Inferior parietal cortex (tissue), 1 donor: Measurements from ENCODE around the gene UBE2A.

Source experiments
- DNase-seq: peaks from one replicate; pipeline ENCODE4 v3.0.0-alpha.2; 2016; ENCODE audit errors: extremely low spot score

Gene UBE2A

GRCh38 chrX:119607018-119607389, 32.6 kb downstream of the UBE2A start:
- DNase-seq: no peak

- DNase-seq: no peak
Observed at GRCh38 chrX:119614776-119615175, 40.4 kb downstream of the UBE2A start.

- DNase-seq: no peak
Observed at GRCh38 chrX:119617517-119618164, 43.3 kb downstream of the UBE2A start.

- no peak for DNase-seq
Observed at GRCh38 chrX:119618439-119618838, 44.1 kb downstream of the UBE2A start.

DNA sequence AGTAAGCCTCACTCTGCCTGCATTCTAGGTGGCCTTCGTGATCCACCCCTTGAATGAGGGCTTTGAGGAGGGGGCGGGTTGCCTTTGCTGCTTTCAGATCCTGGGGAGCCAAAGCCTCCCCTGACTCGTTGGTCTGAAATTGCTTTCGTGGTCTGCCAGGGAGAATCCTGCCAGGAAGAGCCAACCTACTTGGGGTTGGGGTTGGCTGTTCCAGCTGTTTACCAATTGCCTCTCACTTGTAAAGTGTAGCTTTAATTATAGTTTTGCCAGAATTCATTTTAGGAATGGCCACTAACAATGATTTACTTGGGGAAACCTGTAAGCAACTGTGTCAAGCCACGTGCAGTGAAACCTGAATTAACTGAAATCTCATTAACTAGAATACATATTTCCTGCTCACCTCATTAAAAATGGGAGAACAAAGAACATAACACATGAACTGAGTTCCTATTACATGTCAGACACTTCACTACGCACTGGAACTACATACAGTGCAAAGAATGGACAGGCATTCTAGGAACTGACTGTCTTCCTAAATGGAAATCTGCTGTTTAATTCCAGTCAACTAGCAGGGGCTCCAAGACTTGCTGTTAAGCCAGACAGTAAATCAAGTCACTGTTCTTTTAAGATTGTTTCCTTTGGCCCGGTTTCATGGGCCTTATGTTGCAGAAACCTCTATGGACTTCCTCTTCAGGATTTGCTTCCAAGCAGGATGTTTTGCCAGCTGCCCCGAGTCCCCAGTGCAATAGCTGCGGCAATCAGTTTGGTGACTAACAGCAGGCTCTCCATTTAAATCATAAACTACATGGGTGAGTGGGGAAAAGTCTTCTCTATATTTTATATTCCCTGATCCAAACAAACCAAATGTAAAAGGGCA, 48.2 kb downstream of the UBE2A start:
- no peak for DNase-seq

- DNase-seq: no peak
Observed at GRCh38 chrX:119624417-119624816, 50.1 kb downstream of the UBE2A start.

- DNase-seq: no peak
Observed at GRCh38 chrX:119624951-119625668, 50.7 kb downstream of the UBE2A start.

DNA sequence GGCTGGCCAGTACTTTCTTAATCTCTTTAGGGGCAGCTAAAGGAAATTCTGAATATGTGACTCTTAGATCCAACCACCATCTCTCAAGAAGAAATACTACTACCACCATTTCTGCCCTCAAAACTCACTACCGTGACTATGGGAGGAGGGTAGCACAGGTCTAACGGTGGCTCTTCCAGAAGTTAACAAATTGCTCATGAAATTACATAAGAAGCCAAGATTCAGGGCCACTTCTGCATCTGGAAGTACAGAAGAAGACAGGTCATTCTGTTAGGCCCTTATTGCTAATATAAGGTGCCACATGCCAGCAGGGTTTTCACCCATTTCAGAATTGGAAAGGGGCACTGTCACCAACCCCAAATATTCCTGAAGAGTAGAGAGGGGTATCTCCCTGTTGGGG, 51.5 kb downstream of the UBE2A start:
- DNase-seq: no peak
